Esophagus squamous epithelium (tissue), 4 donors: Measurements from ENCODE around the gene PRPH2.

Experiments used
- CTCF ChIP-seq, 6 experiments: fragments of 450-650 bp in 4 of 6; fragments of 200-600 bp in 2 of 6; sonication (generic) in 2 of 6; IDR thresholded peaks; one replicate each; pipeline ENCODE4 v1.5.1; 2016 to 2019; ENCODE audit warnings: antibody characterized with exemption in 6 of 6, mild to moderate bottlenecking in 4 of 6, moderate library complexity in 4 of 6
- POLR2A ChIP-seq, 4 donors: fragments of 450-650 bp; IDR thresholded peaks; one replicate each; pipeline ENCODE4 v1.6.1; 2017; ENCODE audit warnings: antibody characterized with exemption in 4 of 4, mild to moderate bottlenecking in 4 of 4, moderate library complexity in 3 of 4

DNA sequence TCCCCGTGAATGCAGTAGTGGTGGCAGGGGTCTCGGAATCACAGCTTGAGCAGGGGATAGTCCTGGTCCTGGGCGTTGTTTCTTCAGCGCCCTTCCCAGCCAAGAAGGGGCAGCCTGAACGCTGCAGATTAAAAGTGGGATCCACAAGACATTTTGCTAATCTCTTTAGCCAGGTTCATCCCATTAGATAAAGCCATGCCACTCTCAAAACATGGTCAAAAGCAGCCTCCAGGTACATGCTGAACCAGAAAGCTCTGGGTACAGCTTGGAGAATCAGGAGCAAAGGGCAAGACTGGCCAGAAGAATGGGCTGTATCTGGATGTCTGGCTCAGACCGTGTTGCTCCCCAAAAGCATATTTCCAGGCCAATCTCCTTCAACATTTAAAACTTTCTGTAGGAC is at the start of gene PRPH2:
- TF ChIP-seq CTCF (IDR thresholded peaks at IDR 0.05) (no peak), POLR2A (IDR thresholded peaks at IDR 0.05) (no peak)
